ENCODE measurements around the gene ZDHHC19. TPM values are rescaled to one million over a fixed set of nuclear protein-coding genes. Genes with fewer than 3 reads are reported as not detected.

Gene ZDHHC19
- total RNA-seq, 1 experiment from 2014 or later, result not detected

DNA sequence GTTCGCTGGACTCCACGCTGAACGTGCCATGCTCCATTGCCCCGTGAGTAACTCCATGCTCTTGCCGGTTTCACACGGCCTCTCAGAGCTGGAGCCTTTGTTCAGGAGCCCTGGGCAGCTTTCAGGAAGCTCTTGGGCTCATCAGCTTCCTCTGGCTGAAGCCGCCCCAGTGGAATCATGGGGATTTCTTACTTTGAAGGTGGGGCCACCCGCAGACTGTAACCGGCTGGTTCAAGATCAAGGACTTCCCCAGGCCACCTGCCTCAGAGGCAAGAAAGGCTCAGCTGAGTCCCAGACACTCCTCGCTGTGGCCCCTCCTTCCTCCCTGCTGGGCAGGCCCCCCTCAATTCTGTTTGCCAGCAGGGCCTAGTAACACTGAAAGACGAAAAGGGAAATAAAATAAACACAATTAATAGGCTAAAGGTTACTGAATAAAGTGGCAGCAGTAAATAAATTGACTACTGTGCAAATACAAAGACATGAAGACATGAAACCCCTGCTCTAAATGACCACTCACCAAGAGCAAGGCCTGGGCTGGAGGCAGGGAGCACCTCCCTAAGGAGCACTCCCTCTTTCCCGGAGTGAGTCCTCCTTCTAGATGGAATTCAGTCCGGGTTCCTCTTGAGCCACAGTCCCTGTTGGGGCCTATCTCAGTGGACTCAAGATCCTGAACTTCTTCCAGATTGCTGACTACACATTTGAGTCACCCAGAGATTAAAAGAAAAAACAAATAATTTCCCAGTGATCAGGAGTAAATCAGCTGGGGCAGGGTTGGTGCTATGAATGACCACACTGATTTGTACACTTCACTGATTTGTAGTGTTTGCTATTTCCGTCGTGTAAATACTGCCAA, 51.0 kb downstream of the ZDHHC19 start:
- no peak overlapping the region for H3K27ac Mint-ChIP-seq (ENCODE audit: low read depth, unreplicated experiment)

DNA sequence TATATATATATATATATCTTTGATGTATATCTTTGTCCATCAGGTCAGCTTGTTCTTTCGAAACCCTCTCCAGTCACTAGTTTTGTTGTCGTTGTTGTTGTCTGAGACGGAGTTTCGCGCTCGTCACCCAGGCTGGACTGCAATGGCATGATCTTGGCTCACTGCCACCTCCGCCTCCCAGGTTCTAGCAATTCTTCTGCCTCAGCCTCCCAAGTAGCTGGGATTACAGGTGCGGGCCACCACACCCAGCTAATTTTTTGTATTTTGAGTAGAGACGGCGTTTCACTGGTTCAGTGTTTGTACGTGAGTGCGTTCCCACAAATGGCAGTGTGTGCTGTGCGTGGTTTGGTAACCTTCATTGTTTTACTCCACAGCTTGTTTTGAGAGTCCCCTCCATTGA, 51.7 kb downstream of the ZDHHC19 start:
- no peak for DNase-seq (ENCODE audit: unreplicated experiment)
- BruUV-seq (replicated peaks), result no TSS peak
- no peaks in the 10 kb centered on the region for H3K27me3 Mint-ChIP-seq (ENCODE audit: insufficient read depth, unreplicated experiment)
- TF ChIP-seq, protein P1, sequence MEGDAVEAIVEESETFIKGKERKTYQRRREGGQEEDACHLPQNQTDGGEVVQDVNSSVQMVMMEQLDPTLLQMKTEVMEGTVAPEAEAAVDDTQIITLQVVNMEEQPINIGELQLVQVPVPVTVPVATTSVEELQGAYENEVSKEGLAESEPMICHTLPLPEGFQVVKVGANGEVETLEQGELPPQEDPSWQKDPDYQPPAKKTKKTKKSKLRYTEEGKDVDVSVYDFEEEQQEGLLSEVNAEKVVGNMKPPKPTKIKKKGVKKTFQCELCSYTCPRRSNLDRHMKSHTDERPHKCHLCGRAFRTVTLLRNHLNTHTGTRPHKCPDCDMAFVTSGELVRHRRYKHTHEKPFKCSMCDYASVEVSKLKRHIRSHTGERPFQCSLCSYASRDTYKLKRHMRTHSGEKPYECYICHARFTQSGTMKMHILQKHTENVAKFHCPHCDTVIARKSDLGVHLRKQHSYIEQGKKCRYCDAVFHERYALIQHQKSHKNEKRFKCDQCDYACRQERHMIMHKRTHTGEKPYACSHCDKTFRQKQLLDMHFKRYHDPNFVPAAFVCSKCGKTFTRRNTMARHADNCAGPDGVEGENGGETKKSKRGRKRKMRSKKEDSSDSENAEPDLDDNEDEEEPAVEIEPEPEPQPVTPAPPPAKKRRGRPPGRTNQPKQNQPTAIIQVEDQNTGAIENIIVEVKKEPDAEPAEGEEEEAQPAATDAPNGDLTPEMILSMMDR (IDR thresholded peaks at IDR 0.05; ENCODE audit: unreplicated experiment), result no peak
- intact Hi-C loops (cut with micrococcal nuclease), result no loop called here
- POLR2A ChIA-PET, result interaction anchor here (0.7 to 1.1 kb wide), 2 partner anchors 21 to 252 kb away, joined by 3 read pairs; no protein-coding TSS in a partner anchor
- no peak overlapping the region for H3K4me3 Mint-ChIP-seq (ENCODE audit: unreplicated experiment)
- no peak overlapping the region for H3K27ac Mint-ChIP-seq (ENCODE audit: low read depth, unreplicated experiment)
- H3K9me3 Mint-ChIP-seq (ENCODE audit: unreplicated experiment), result no peaks in the 10 kb centered on the region
- CTCF ChIA-PET, result interaction anchor here (0.7 kb wide), 2 partner anchors 14 to 540 kb away, joined by 4 to 7 read pairs; no protein-coding TSS in a partner anchor
- no peaks in the 10 kb centered on the region for H3K36me3 Mint-ChIP-seq (ENCODE audit: insufficient read depth, unreplicated experiment)
- H3K4me1 Mint-ChIP-seq (ENCODE audit: insufficient read depth, unreplicated experiment), result peaks cover 6% of the 10 kb centered on the region

More for the DNA sequence above, 51.0 kb downstream of the ZDHHC19 start:
- ChIA-PET CTCF (interaction anchor here (0.9 kb wide), 1 partner anchor 87 kb away, joined by 3 read pairs; no protein-coding TSS in a partner anchor), POLR2A (interaction anchor here (0.7 to 1.1 kb wide), 2 partner anchors 22 to 253 kb away, joined by 3 read pairs; no protein-coding TSS in a partner anchor)
- intact Hi-C loops (cut with micrococcal nuclease), result no loop called here
- TF ChIP-seq, protein P1 (IDR thresholded peaks at IDR 0.05; ENCODE audit: unreplicated experiment), result no peak
- Mint-ChIP-seq H3K4me1 (ENCODE audit: insufficient read depth, unreplicated experiment) (peaks cover 6% of the 10 kb centered on the region), H3K9me3 (ENCODE audit: unreplicated experiment) (no peaks in the 10 kb centered on the region), H3K27me3 (ENCODE audit: insufficient read depth, unreplicated experiment) (no peaks in the 10 kb centered on the region), H3K4me3 (ENCODE audit: unreplicated experiment) (no peak overlapping the region), H3K36me3 (ENCODE audit: insufficient read depth, unreplicated experiment) (no peaks in the 10 kb centered on the region)
- no TSS peak for BruUV-seq (replicated peaks)
- DNase-seq (ENCODE audit: unreplicated experiment), result peak; percentile 41

DNA sequence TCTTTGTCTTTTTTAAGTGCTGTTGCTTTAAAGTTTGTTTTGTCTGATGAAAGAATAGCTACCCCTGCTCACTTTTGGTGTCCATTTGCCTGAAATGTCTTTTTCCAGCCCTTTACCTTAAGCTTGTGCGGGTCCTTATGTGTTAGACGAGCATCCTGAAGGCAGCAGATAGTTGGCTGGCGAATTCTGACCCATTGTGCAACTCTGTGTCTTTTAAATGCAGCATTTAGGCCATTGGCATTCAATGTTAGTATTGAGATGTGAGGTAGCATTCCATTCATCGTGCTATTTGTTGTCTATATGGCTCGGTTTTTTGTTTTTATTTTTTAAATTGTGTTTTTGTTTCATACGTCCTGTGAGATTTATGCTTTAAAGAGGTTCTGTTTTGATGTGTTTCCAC, 55.0 kb downstream of the ZDHHC19 start:
- ChIA-PET CTCF (interaction anchor here (0.6 to 1.0 kb wide), 2 partner anchors 17 to 85 kb away, joined by 3 read pairs; no protein-coding TSS in a partner anchor), POLR2A (no interaction called here)
- intact Hi-C loops (cut with micrococcal nuclease), result no loop called here
- TF ChIP-seq, protein P1 (IDR thresholded peaks at IDR 0.05; ENCODE audit: unreplicated experiment), result no peak
- Mint-ChIP-seq H3K27me3 (ENCODE audit: insufficient read depth, unreplicated experiment) (no peaks in the 10 kb centered on the region), H3K4me3 (ENCODE audit: unreplicated experiment) (no peak overlapping the region), H3K36me3 (ENCODE audit: insufficient read depth, unreplicated experiment) (no peaks in the 10 kb centered on the region), H3K27ac (ENCODE audit: low read depth, unreplicated experiment) (no peak overlapping the region), H3K4me1 (ENCODE audit: insufficient read depth, unreplicated experiment) (peaks cover 6% of the 10 kb centered on the region), H3K9me3 (ENCODE audit: unreplicated experiment) (no peaks in the 10 kb centered on the region)
- no TSS peak for BruUV-seq (replicated peaks)
- DNase-seq (ENCODE audit: unreplicated experiment), result no peak

DNA sequence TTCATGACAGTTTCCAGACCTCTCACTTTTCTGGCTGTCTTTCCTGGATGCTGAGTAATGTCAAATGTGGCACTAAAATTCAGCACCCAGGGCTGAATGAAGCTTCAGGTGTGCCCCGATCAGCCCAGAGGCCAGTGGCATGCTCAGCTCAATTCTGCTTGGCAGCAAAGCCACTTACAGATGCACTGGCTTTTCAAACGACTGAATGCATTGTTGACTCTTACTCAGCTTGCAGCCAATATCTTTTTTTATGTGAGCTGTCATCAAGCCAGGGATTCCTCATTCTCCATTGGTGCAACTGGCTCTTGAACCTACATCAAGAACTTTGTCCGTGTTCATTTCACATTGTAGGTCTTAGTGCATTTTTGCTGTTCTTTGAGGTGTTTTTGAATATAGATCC, 60.7 kb downstream of the ZDHHC19 start:
- H3K36me3 Mint-ChIP-seq (ENCODE audit: insufficient read depth, unreplicated experiment), result no peaks in the 10 kb centered on the region
- DNase-seq (ENCODE audit: unreplicated experiment), result no peak
- BruUV-seq (replicated peaks), result no TSS peak
- no peaks in the 10 kb centered on the region for H3K4me1 Mint-ChIP-seq (ENCODE audit: insufficient read depth, unreplicated experiment)
- H3K27ac Mint-ChIP-seq (ENCODE audit: low read depth, unreplicated experiment), result no peak overlapping the region
- TF ChIP-seq, protein P1 (IDR thresholded peaks at IDR 0.05; ENCODE audit: unreplicated experiment), result no peak
- no peak overlapping the region for H3K4me3 Mint-ChIP-seq (ENCODE audit: unreplicated experiment)
- CTCF ChIA-PET, result interaction anchor here (0.6 to 1.0 kb wide), 2 partner anchors 77 to 534 kb away, joined by 3 read pairs; no protein-coding TSS in a partner anchor
- intact Hi-C loops (cut with micrococcal nuclease), result no loop called here
- H3K27me3 Mint-ChIP-seq (ENCODE audit: insufficient read depth, unreplicated experiment), result no peaks in the 10 kb centered on the region
- POLR2A ChIA-PET, result no interaction called here
- no peaks in the 10 kb centered on the region for H3K9me3 Mint-ChIP-seq (ENCODE audit: unreplicated experiment)
